ENCODE results near the gene SSU72.
"Not testable (repeated sequence)": the region's sequence is repeated elsewhere in the genome, so short reads cannot be mapped to it uniquely, and the experiment has no call there.

SSU72 gene

DNA sequence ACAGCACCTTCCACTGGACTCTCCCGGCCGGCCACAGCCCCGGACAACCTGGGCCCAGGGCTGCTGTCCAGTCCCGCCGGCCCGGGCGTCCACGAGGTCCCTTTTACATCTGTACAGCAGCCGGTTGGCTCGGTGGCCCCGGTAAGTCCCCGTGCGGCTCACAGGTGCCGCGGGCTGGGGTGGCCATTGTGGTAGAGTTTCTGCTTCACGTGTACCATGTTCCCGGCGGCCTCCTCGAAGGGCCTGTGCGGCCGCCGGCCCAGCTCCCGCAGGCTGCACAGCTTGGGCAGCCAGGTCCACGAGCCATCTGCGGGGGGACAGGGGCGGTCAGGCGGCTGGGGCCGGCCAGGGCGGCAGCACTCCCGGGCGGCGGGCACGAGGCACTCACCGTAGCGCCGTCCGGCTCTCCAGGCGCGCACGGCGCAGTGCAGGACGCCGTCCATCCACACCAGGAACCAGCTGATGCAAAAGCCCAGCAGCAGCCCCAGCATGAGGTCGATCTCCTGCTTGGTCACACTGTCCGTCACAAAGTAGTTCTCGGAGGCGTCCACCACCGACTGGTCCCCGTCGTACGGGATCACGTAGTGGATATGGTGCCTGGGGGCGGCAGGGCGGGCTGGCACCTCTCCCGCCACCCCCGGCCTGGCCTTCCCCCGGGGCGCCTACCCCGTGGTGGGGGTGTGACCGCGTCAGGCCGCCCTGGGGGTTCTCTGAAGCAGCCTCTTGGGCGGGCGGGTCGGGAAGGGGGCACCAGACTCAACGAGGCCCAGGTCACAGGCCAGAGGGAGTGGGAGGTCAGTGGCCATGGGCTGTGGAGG, 39.3 kb downstream of the SSU72 start:
- peaks cover 15% of the 10 kb centered on the region for H4K20me1 ChIP-seq (ENCODE audit: insufficient read depth, low read length)
- no peaks in the 10 kb centered on the region for H3K79me2 ChIP-seq (ENCODE audit: insufficient read depth, low read length)
- TF ChIP-seq, protein P1, sequence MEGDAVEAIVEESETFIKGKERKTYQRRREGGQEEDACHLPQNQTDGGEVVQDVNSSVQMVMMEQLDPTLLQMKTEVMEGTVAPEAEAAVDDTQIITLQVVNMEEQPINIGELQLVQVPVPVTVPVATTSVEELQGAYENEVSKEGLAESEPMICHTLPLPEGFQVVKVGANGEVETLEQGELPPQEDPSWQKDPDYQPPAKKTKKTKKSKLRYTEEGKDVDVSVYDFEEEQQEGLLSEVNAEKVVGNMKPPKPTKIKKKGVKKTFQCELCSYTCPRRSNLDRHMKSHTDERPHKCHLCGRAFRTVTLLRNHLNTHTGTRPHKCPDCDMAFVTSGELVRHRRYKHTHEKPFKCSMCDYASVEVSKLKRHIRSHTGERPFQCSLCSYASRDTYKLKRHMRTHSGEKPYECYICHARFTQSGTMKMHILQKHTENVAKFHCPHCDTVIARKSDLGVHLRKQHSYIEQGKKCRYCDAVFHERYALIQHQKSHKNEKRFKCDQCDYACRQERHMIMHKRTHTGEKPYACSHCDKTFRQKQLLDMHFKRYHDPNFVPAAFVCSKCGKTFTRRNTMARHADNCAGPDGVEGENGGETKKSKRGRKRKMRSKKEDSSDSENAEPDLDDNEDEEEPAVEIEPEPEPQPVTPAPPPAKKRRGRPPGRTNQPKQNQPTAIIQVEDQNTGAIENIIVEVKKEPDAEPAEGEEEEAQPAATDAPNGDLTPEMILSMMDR (IDR thresholded peaks at IDR 0.05; ENCODE audit: borderline replicate concordance, extremely low read depth, low read length, poor library complexity, severe bottlenecking): no peak
- no peak for TF ChIP-seq EZH2 (IDR thresholded peaks at IDR 0.05; ENCODE audit: borderline replicate concordance, low read depth, low read length, severe bottlenecking)
- DNase-seq: no peak
- no peak overlapping the region for H3K4me3 ChIP-seq (ENCODE audit: low read depth in 1 of 2, low read length in 2 of 2)
- no peak overlapping the region for H3K9ac ChIP-seq (ENCODE audit: low read depth, low read length)
- H3K4me2 ChIP-seq (ENCODE audit: insufficient read depth, low read length): no peak overlapping the region
- no peaks in the 10 kb centered on the region for H3K27me3 ChIP-seq (ENCODE audit: insufficient read depth, low read length, poor library complexity)
- ATAC-seq (ENCODE audit: insufficient read depth, low read depth): no peak; the same call in 2 of the 3 replicates
- no peaks in the 10 kb centered on the region for H3K4me1 ChIP-seq (ENCODE audit: insufficient read depth, low read length)
- H3K27ac ChIP-seq (ENCODE audit: low read length): no peak overlapping the region
- H3K36me3 ChIP-seq (ENCODE audit: insufficient read depth, low read length): peaks cover 34% of the 10 kb centered on the region
- H3K9me3 ChIP-seq (ENCODE audit: insufficient read depth, low read length, severe bottlenecking): no peaks in the 10 kb centered on the region
- no peak overlapping the region for H2AFZ ChIP-seq (ENCODE audit: low read depth, low read length)

DNA sequence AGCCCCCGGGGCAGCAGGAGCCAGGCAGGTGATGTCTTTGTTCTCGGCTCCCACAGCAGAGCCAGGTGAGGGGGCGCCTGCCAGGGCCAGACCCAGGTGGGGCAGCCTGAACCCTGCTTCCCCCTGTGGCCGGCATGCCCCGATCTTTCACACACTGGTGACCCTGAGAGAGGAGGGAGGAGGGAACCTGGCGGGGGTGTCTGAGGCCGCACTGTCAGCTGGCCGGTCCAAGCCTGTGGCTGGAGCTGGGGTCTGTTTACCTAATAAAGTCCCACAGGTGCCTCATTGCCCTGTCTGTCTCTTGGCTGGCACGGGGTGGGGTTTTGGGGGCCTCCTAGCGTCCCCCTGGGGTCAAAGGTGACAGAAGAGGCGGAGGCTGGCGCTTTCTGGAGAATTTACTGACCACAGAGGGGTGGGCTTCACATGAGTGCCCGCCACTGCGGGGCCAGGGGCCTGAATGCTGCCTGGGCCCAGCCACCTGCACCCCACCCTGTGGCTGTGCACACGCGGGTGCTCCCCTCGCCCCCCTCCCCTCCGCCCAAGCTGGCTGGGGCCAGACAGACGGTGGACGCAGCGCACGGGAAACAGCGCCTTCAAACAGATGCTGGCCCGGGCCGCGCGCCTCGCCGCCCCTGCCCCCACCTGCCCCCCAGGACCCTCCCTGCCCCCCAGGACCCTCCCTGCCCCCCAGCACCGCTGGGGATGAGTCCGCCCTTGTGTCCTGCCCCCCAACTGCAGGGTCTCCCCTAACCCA, 40.1 kb downstream of the SSU72 start:
- no peaks in the 10 kb centered on the region for H3K9me3 ChIP-seq (ENCODE audit: insufficient read depth, low read length, severe bottlenecking)
- H3K27me3 ChIP-seq (ENCODE audit: insufficient read depth, low read length, poor library complexity): no peaks in the 10 kb centered on the region
- no peak overlapping the region for H3K4me2 ChIP-seq (ENCODE audit: insufficient read depth, low read length)
- peaks cover 15% of the 10 kb centered on the region for H4K20me1 ChIP-seq (ENCODE audit: insufficient read depth, low read length)
- H3K4me3 ChIP-seq (ENCODE audit: low read depth in 1 of 2, low read length in 2 of 2): no peak overlapping the region
- TF ChIP-seq EZH2 (IDR thresholded peaks at IDR 0.05; ENCODE audit: borderline replicate concordance, low read depth, low read length, severe bottlenecking): no peak
- TF ChIP-seq, protein P1 (IDR thresholded peaks at IDR 0.05; ENCODE audit: borderline replicate concordance, extremely low read depth, low read length, poor library complexity, severe bottlenecking): no peak
- DNase-seq (no peak), ATAC-seq (ENCODE audit: insufficient read depth, low read depth) (no peak)
- peaks cover 42% of the 10 kb centered on the region for H3K36me3 ChIP-seq (ENCODE audit: insufficient read depth, low read length)
- H2AFZ ChIP-seq (ENCODE audit: low read depth, low read length): no peak overlapping the region
- no peaks in the 10 kb centered on the region for H3K4me1 ChIP-seq (ENCODE audit: insufficient read depth, low read length)
- H3K79me2 ChIP-seq (ENCODE audit: insufficient read depth, low read length): no peaks in the 10 kb centered on the region
- H3K27ac ChIP-seq (ENCODE audit: low read length): no peak overlapping the region
- H3K9ac ChIP-seq (ENCODE audit: low read depth, low read length): no peak overlapping the region

DNA sequence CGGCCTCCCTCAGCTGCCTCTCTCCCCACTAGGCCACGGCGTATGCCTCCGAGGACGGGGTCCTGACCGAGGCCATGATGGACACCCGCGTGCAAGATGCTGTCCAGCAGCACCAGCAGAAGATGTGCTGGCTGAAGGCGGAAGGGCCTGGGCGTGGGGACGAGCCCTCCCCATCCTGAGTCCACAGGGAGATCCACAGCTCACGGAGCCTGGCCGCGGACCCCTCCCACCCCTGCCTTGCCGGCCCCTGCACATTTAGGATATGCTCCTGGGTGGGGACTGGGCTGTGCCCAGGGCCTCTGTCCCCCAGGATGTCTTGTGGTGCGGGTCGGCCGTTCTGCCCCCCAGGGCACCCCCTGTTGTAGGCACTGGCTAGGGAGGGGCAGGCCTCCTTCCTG, 40.8 kb downstream of the SSU72 start:
- H3K36me3 ChIP-seq (ENCODE audit: insufficient read depth, low read length): peaks cover 44% of the 10 kb centered on the region
- H3K79me2 ChIP-seq (ENCODE audit: insufficient read depth, low read length); H3K9me3 ChIP-seq (ENCODE audit: insufficient read depth, low read length, severe bottlenecking); H3K9ac ChIP-seq (ENCODE audit: low read depth, low read length); H3K4me1 ChIP-seq (ENCODE audit: insufficient read depth, low read length); H3K27ac ChIP-seq (ENCODE audit: low read length); ATAC-seq (ENCODE audit: insufficient read depth, low read depth); H3K4me2 ChIP-seq (ENCODE audit: insufficient read depth, low read length); H2AFZ ChIP-seq (ENCODE audit: low read depth, low read length); H3K4me3 ChIP-seq (ENCODE audit: low read depth in 1 of 2, low read length in 2 of 2); H3K27me3 ChIP-seq (ENCODE audit: insufficient read depth, low read length, poor library complexity); DNase-seq: not testable (repeated sequence)
- H4K20me1 ChIP-seq (ENCODE audit: insufficient read depth, low read length): peaks cover 15% of the 10 kb centered on the region

DNA sequence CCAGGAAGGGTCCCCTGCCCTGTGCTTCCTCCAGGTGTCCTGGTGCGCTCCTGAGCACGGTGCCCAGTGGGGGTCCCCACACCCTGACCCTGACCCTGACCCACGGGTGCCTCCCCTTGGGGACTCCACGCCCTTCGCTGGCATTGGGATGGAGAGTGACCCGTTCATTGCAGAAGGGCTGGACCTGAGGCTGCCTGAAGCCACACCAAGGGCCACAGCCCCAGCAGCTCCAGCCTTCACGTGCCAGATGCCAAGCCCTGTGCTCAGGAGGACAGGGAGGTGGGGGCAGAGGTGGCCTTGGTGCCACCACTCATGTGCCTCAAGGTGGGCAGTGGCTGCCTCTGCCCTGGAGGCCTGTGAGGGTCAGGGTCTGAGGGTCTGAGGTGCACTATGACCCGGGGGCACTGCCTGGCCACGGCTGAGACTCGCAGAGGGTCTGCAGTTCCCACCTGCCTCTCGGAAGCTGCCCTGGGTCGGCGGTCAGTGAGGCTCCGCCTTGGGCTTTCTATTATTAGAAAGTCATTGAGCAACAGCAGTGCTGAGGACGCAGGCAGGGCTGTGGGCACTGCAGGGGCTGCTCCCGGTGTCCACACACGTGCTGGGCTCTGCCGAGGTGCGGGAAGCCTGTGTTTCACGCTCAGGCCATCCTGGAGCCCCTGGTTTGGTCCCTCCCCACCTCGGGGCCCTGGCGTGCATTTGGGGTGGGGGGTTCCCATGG, 41.3 kb downstream of the SSU72 start:
- peaks cover 12% of the 10 kb centered on the region for H4K20me1 ChIP-seq (ENCODE audit: insufficient read depth, low read length)
- not testable (repeated sequence) for H3K79me2 ChIP-seq (ENCODE audit: insufficient read depth, low read length); ATAC-seq (ENCODE audit: insufficient read depth, low read depth); H3K27me3 ChIP-seq (ENCODE audit: insufficient read depth, low read length, poor library complexity); H3K9me3 ChIP-seq (ENCODE audit: insufficient read depth, low read length, severe bottlenecking); H3K4me1 ChIP-seq (ENCODE audit: insufficient read depth, low read length); H3K4me2 ChIP-seq (ENCODE audit: insufficient read depth, low read length); DNase-seq; H2AFZ ChIP-seq (ENCODE audit: low read depth, low read length); H3K4me3 ChIP-seq (ENCODE audit: low read depth in 1 of 2, low read length in 2 of 2); H3K9ac ChIP-seq (ENCODE audit: low read depth, low read length); H3K27ac ChIP-seq (ENCODE audit: low read length)
- peaks cover 46% of the 10 kb centered on the region for H3K36me3 ChIP-seq (ENCODE audit: insufficient read depth, low read length)
